HCT116 (cell line): ENCODE measurements around the gene C1GALT1C1L. TPM values are rescaled to one million over a fixed set of nuclear protein-coding genes. Genes with fewer than 3 reads are reported as not detected.
A peak's percentile ranks its signal among the peaks of the same experiment; 100 is the strongest.

Experiments
- ATAC-seq: fragments of 200-7000 bp; cut with Tn5 transposase; 2 replicates; pipeline ENCODE4 v1.9.1; 2020; ENCODE audit warnings: mild to moderate bottlenecking, moderate library complexity
- BruUV-seq: library from RNA; stranded (reverse); fragments of 400-500 nt; replicated peaks from 2 replicates; lab custom pipeline; 2021; lab: Mats Ljungman, UMichigan
- CTCF ChIA-PET: fragments of 300-600 bp; sonication (Branson Sonifier 250); formaldehyde crosslinking; loops from one replicate; lab custom pipeline; 2021; ENCODE audit warnings: antibody characterized with exemption; lab: Charles Lee
- POLR2A ChIA-PET: fragments of 300-600, 350-600 bp; sonication (Branson Sonifier 250); formaldehyde crosslinking; loops from one replicate; lab custom pipeline; 2021; ENCODE audit warnings: antibody characterized with exemption; lab: Charles Lee
- RAD21 ChIA-PET, 2 experiments: fragments of 300-600 bp; sonication (Branson Sonifier 250); formaldehyde crosslinking; loops; one replicate each; lab custom pipeline; 2023; ENCODE audit warnings: low total read pairs in 2 of 2; ENCODE audit not compliant: uncharacterized antibody in 2 of 2, unreplicated experiment in 2 of 2, low non-redundant PET in 1 of 2; lab: Charles Lee
- DNase-seq: peaks from one replicate; pipeline ENCODE4 v3.0.0-alpha.2; 2010; ENCODE audit warnings: low read depth, low spot score
- H2AFZ ChIP-seq: fragments of 200-600 bp; shearing (Covaris generic), sonication (generic); 2 replicates; pipeline ENCODE4 v1.6.1; 2017; ENCODE audit warnings: low read depth, mixed run types, mixed read lengths, antibody characterized with exemption, low read length; ENCODE audit not compliant: poor library complexity, severe bottlenecking
- H3K27ac ChIP-seq: 2 replicates; pipeline ENCODE4 v1.5.1; 2012; ENCODE audit warnings: low read depth, low read length
- H3K27me3 ChIP-seq: fragments of 200-600 bp; sonication (generic); 2 replicates; pipeline ENCODE4 v1.6.1; 2016; ENCODE audit warnings: mixed run types, low read length, mixed read lengths; ENCODE audit not compliant: insufficient read depth
- H3K36me3 ChIP-seq, 2 experiments: fragments of 200-500 bp in 1 of 2; fragments of 200-600 bp in 1 of 2; sonication (Bioruptor generic) in 1 of 2; sonication (generic) in 1 of 2; 2 replicates each; pipeline versions ENCODE4 v1.5.1 to v1.6.1; 2014 to 2016; ENCODE audit warnings: low read length in 2 of 2, inconsistent platforms in 1 of 2, mixed read lengths in 1 of 2, mixed run types in 1 of 2; ENCODE audit not compliant: insufficient read depth in 2 of 2, control insufficient read depth in 1 of 2
- H3K4me1 ChIP-seq, 2 experiments: fragments of 200-600 bp in 1 of 2; sonication (generic) in 1 of 2; 2 replicates each; pipeline versions ENCODE4 v1.5.1 to v1.6.1; 2012 to 2017; ENCODE audit warnings: low read length in 2 of 2, inconsistent platforms in 1 of 2, mild to moderate bottlenecking in 1 of 2, mixed read lengths in 1 of 2, mixed run types in 1 of 2, moderate library complexity in 1 of 2; ENCODE audit not compliant: insufficient read depth in 2 of 2, control insufficient read depth in 1 of 2
- H3K4me2 ChIP-seq: fragments of 200-600 bp; sonication (generic); 2 replicates; pipeline ENCODE4 v1.6.1; 2017; ENCODE audit warnings: mixed run types, low read length, mixed read lengths
- H3K4me3 ChIP-seq, 2 experiments: fragments of 200-600 bp in 1 of 2; sonication (generic) in 1 of 2; replicated peaks in 1 of 2; 2 replicates each; pipeline ENCODE4 v1.5.1; 2011 to 2016; ENCODE audit warnings: low read length in 2 of 2, control low read depth in 1 of 2, low read depth in 1 of 2, mild to moderate bottlenecking in 1 of 2, mixed read lengths in 1 of 2, mixed run types in 1 of 2
- H3K79me2 ChIP-seq: fragments of 200-600 bp; sonication (generic); 2 replicates; pipeline ENCODE4 v1.6.1; 2017; ENCODE audit warnings: mild to moderate bottlenecking, mixed run types, low read length, moderate library complexity, mixed read lengths; ENCODE audit not compliant: insufficient read depth
- H3K9ac ChIP-seq: fragments of 200-600 bp; sonication (generic); 2 replicates; pipeline ENCODE4 v1.6.1; 2016; ENCODE audit warnings: low read length, mixed read lengths
- H3K9me2 ChIP-seq: fragments of 200-600 bp; sonication (generic), shearing (Covaris generic); 2 replicates; pipeline ENCODE4 v1.6.1; 2017; ENCODE audit warnings: mixed run types, mild to moderate bottlenecking, moderate library complexity; ENCODE audit not compliant: insufficient read depth
- H3K9me3 ChIP-seq, 2 experiments: fragments of 200-500 bp in 1 of 2; fragments of 200-600 bp in 1 of 2; sonication (Bioruptor generic) in 1 of 2; sonication (generic) in 1 of 2; 2 replicates each; pipeline ENCODE4 v1.6.1; 2014 to 2017; ENCODE audit warnings: low read length in 2 of 2, mixed read lengths in 2 of 2, inconsistent platforms in 1 of 2, low read depth in 1 of 2, mild to moderate bottlenecking in 1 of 2, mixed run types in 1 of 2, moderate library complexity in 1 of 2; ENCODE audit not compliant: control insufficient read depth in 1 of 2, insufficient read depth in 1 of 2
- H4K20me1 ChIP-seq: fragments of 200-600 bp; sonication (generic), shearing (Covaris generic); 2 replicates; pipeline ENCODE4 v1.6.1; 2017; ENCODE audit warnings: mixed run types, mild to moderate bottlenecking, moderate library complexity; ENCODE audit not compliant: insufficient read depth
- EZH2 ChIP-seq: fragments of 200-600 bp; sonication (generic); IDR thresholded peaks from 2 replicates; pipeline ENCODE4 v1.6.1; 2017; ENCODE audit warnings: antibody characterized with exemption, mixed run types
- POLR2AphosphoS5 ChIP-seq: IDR thresholded peaks from 2 replicates; pipeline ENCODE4 v1.6.1; 2011; ENCODE audit warnings: mild to moderate bottlenecking, low read depth, low read length, moderate library complexity
- REST ChIP-seq: IDR thresholded peaks from 2 replicates; pipeline ENCODE4 v1.6.1; 2012; ENCODE audit warnings: low read depth
- SIN3A ChIP-seq: IDR thresholded peaks from 2 replicates; pipeline ENCODE4 v1.6.1; 2012; ENCODE audit warnings: low read depth
- SP1 ChIP-seq: IDR thresholded peaks from 2 replicates; pipeline ENCODE4 v1.6.1; 2012; ENCODE audit warnings: low read depth
- SRF ChIP-seq: IDR thresholded peaks from 2 replicates; pipeline ENCODE4 v1.6.1; 2012; ENCODE audit warnings: low read depth
- YY1 ChIP-seq: IDR thresholded peaks from 2 replicates; pipeline ENCODE4 v1.6.1; 2011; ENCODE audit warnings: low read length, low read depth, moderate library complexity, mild to moderate bottlenecking; ENCODE audit not compliant: insufficient replicate concordance; ENCODE audit errors: extremely low read depth
- ZBTB33 ChIP-seq: IDR thresholded peaks from 2 replicates; pipeline ENCODE4 v1.6.1; 2011; ENCODE audit warnings: mild to moderate bottlenecking, low read length, moderate library complexity; ENCODE audit not compliant: insufficient replicate concordance; ENCODE audit errors: extremely low read depth
- ZFX ChIP-seq: fragments of 450-650 bp; IDR thresholded peaks from 2 replicates; pipeline ENCODE4 v1.6.1; 2017
- ZNF274 ChIP-seq: fragments of 200-500 bp; sonication (Bioruptor generic); IDR thresholded peaks from 2 replicates; pipeline ENCODE4 v1.6.1; 2014; ENCODE audit warnings: mild to moderate bottlenecking, low read depth, low read length, inconsistent platforms
- intact Hi-C: fragments of 100-400 bp; cut with micrococcal nuclease; formaldehyde crosslinking; loops from 2 replicates; pipeline ENCODE4 v1.10.0; 2022
- total RNA-seq: library from RNA; stranded (reverse); gene quantifications from one replicate; pipeline ENCODE4 v1.2.1, GENCODE V29; 2021; ENCODE audit not compliant: unreplicated experiment

Gene C1GALT1C1L
- total RNA-seq, 1 experiment from 2014 or later: 0.20 TPM

GRCh38 chr2:43637030-43637803 is 39.0 kb downstream of the C1GALT1C1L start, which contains the start of gene PLEKHH2:
TSS of gene PLEKHH2 (plus strand) at chr2:43637260. CDS start at chr2:43644674, 7,414 bp downstream.
- DNase-seq (peak; percentile 71), ATAC-seq (peak; percentile 99)
- Histone ChIP-seq H3K9me3 (no peaks in the 10 kb centered on the region), H3K4me3 (peak within 1 kb of the TSS; percentile 67 to 76), H2AFZ (peak within 1 kb of the TSS; percentile 87), H3K36me3 (no peaks in the 10 kb centered on the region), H3K9me2 (no peaks in the 10 kb centered on the region), H3K79me2 (no peaks in the 10 kb centered on the region), H3K27ac (peak within 1 kb of the TSS; percentile 21; the same call in 1 of the 2 replicates), H3K27me3 (no peaks in the 10 kb centered on the region), H3K4me2 (peak within 1 kb of the TSS; percentile 90), H4K20me1 (no peaks in the 10 kb centered on the region), H3K4me1 (peaks cover 0 to 16% of the 10 kb centered on the region in 2 experiments; a peak in 2 of 4 replicates), H3K9ac (peak within 1 kb of the TSS; percentile 68)
- POLR2A ChIA-PET: interaction anchor here (0.5 kb wide), 1 partner anchor 1784 kb away, joined by 4 read pairs; no protein-coding TSS in a partner anchor
- TF ChIP-seq REST: no peak
- TF ChIP-seq SRF: no peak
- TF ChIP-seq POLR2AphosphoS5: peak; percentile 77
- no peak for TF ChIP-seq ZBTB33
- TF ChIP-seq SIN3A: no peak
- peak; percentile 91 for TF ChIP-seq SP1
- TF ChIP-seq ZNF274: no peak
- no peak for TF ChIP-seq YY1
- no peak for TF ChIP-seq EZH2
- TF ChIP-seq ZFX: no peak
- RAD21 ChIA-PET: interaction anchor here in 1 of 2 experiments (0.6 kb wide), 1 partner anchor 860 kb away, joined by 4 read pairs; no protein-coding TSS in a partner anchor
- CTCF ChIA-PET: interaction anchor here (1.0 to 1.3 kb wide), 3 partner anchors 25 to 41 kb away, joined by 3 to 4 read pairs (median 3); partner anchors contain the start of gene THADA
- no TSS peak for BruUV-seq
- intact Hi-C loops: no loop called here
